ENCODE results near the gene NCAPG2. TPM values are rescaled to one million over a fixed set of nuclear protein-coding genes. Genes with fewer than 3 reads are reported as not detected.

NCAPG2 gene
- total RNA-seq (24.3 TPM), polyA plus RNA-seq (6.4 TPM)

GRCh38 chr7:158704524-158705233 is at the start of gene NCAPG2:
NCAPG2 (minus strand) TSS chr7:158704804; CDS start chr7:158701899, 2,905 bp downstream.
- Histone ChIP-seq H3K4me3 (ENCODE audit: low read depth, low read length) (peak within 1 kb of the TSS; percentile 90), H3K4me1 (ENCODE audit: insufficient read depth) (no peaks in the 10 kb centered on the region), H3K27ac (ENCODE audit: low read depth) (peak within 1 kb of the TSS; percentile 85), H3K36me3 (ENCODE audit: insufficient read depth) (no peaks in the 10 kb centered on the region)
- DNase-seq (ENCODE audit: extremely low spot score): peak; percentile 93
- WGBS: under 1% methylated on average over 78 of the region's 78 CpGs

- no peak overlapping the region for H3K4me3 ChIP-seq (ENCODE audit: low read depth, low read length)
- no peaks in the 10 kb centered on the region for H3K4me1 ChIP-seq (ENCODE audit: insufficient read depth)
- H3K36me3 ChIP-seq (ENCODE audit: insufficient read depth): peaks cover 4% of the 10 kb centered on the region
- 95% methylated on average over 5 of the region's 5 CpGs for WGBS
- no peak for DNase-seq (ENCODE audit: extremely low spot score)
- H3K27ac ChIP-seq (ENCODE audit: low read depth): no peak overlapping the region
Observed at GRCh38 chr7:158753900-158754299, 49.3 kb upstream of the NCAPG2 start.

GRCh38 chr7:158751751-158752150 is 47.1 kb upstream of the NCAPG2 start:
- no peak overlapping the region for H3K27ac ChIP-seq (ENCODE audit: low read depth)
- DNase-seq (ENCODE audit: extremely low spot score): no peak
- H3K36me3 ChIP-seq (ENCODE audit: insufficient read depth): peaks cover 5% of the 10 kb centered on the region
- no peaks in the 10 kb centered on the region for H3K4me1 ChIP-seq (ENCODE audit: insufficient read depth)
- no peak overlapping the region for H3K4me3 ChIP-seq (ENCODE audit: low read depth, low read length)
- 82% methylated on average over 3 of the region's 3 CpGs for whole genome bisulfite sequencing

GRCh38 chr7:158751199-158751598 is 46.6 kb upstream of the NCAPG2 start:
- no peak for DNase-seq (ENCODE audit: extremely low spot score)
- Histone ChIP-seq H3K27ac (ENCODE audit: low read depth) (no peak overlapping the region), H3K4me1 (ENCODE audit: insufficient read depth) (no peaks in the 10 kb centered on the region), H3K36me3 (ENCODE audit: insufficient read depth) (peaks cover 7% of the 10 kb centered on the region), H3K4me3 (ENCODE audit: low read depth, low read length) (no peak overlapping the region)
- WGBS: 86% methylated on average over 2 of the region's 2 CpGs

- H3K4me1 ChIP-seq (ENCODE audit: insufficient read depth): no peaks in the 10 kb centered on the region
- no peak overlapping the region for H3K27ac ChIP-seq (ENCODE audit: low read depth)
- 90% methylated on average over 3 of the region's 3 CpGs for WGBS
- H3K4me3 ChIP-seq (ENCODE audit: low read depth, low read length): no peak overlapping the region
- no peak for DNase-seq (ENCODE audit: extremely low spot score)
- peaks cover 7% of the 10 kb centered on the region for H3K36me3 ChIP-seq (ENCODE audit: insufficient read depth)
Observed at GRCh38 chr7:158750702-158751101, 46.1 kb upstream of the NCAPG2 start.

- peaks cover 7% of the 10 kb centered on the region for H3K36me3 ChIP-seq (ENCODE audit: insufficient read depth)
- H3K4me1 ChIP-seq (ENCODE audit: insufficient read depth): no peaks in the 10 kb centered on the region
- H3K4me3 ChIP-seq (ENCODE audit: low read depth, low read length): no peak overlapping the region
- DNase-seq (ENCODE audit: extremely low spot score): no peak
- 95% methylated on average over 9 of the region's 9 CpGs for WGBS
- no peak overlapping the region for H3K27ac ChIP-seq (ENCODE audit: low read depth)
Observed at GRCh38 chr7:158749396-158749795, 44.8 kb upstream of the NCAPG2 start.

- H3K27ac ChIP-seq (ENCODE audit: low read depth): no peak overlapping the region
- WGBS: 82% methylated on average over 10 of the region's 10 CpGs
- no peak for DNase-seq (ENCODE audit: extremely low spot score)
- H3K36me3 ChIP-seq (ENCODE audit: insufficient read depth): peaks cover 7% of the 10 kb centered on the region
- no peak overlapping the region for H3K4me3 ChIP-seq (ENCODE audit: low read depth, low read length)
- no peaks in the 10 kb centered on the region for H3K4me1 ChIP-seq (ENCODE audit: insufficient read depth)
Observed at GRCh38 chr7:158748335-158748734, 43.7 kb upstream of the NCAPG2 start.

GRCh38 chr7:158747408-158747807 is 42.8 kb upstream of the NCAPG2 start:
- no peaks in the 10 kb centered on the region for H3K4me1 ChIP-seq (ENCODE audit: insufficient read depth)
- H3K4me3 ChIP-seq (ENCODE audit: low read depth, low read length): no peak overlapping the region
- H3K27ac ChIP-seq (ENCODE audit: low read depth): no peak overlapping the region
- 94% methylated on average over 10 of the region's 10 CpGs for WGBS
- peaks cover 7% of the 10 kb centered on the region for H3K36me3 ChIP-seq (ENCODE audit: insufficient read depth)
- DNase-seq (ENCODE audit: extremely low spot score): no peak

GRCh38 chr7:158746957-158747356 is 42.4 kb upstream of the NCAPG2 start:
- Histone ChIP-seq H3K36me3 (ENCODE audit: insufficient read depth) (peaks cover 6% of the 10 kb centered on the region), H3K27ac (ENCODE audit: low read depth) (no peak overlapping the region), H3K4me1 (ENCODE audit: insufficient read depth) (no peaks in the 10 kb centered on the region), H3K4me3 (ENCODE audit: low read depth, low read length) (no peak overlapping the region)
- WGBS: 88% methylated on average over 9 of the region's 9 CpGs
- DNase-seq (ENCODE audit: extremely low spot score): no peak

GRCh38 chr7:158745057-158745715 is 40.6 kb upstream of the NCAPG2 start:
- DNase-seq (ENCODE audit: extremely low spot score): no peak
- WGBS: 80% methylated on average over 10 of the region's 10 CpGs
- Histone ChIP-seq H3K4me3 (ENCODE audit: low read depth, low read length) (no peak overlapping the region), H3K27ac (ENCODE audit: low read depth) (no peak overlapping the region), H3K4me1 (ENCODE audit: insufficient read depth) (no peaks in the 10 kb centered on the region), H3K36me3 (ENCODE audit: insufficient read depth) (peaks cover 6% of the 10 kb centered on the region)

GRCh38 chr7:158744070-158744469 is 39.5 kb upstream of the NCAPG2 start:
- H3K4me3 ChIP-seq (ENCODE audit: low read depth, low read length): no peak overlapping the region
- no peaks in the 10 kb centered on the region for H3K4me1 ChIP-seq (ENCODE audit: insufficient read depth)
- H3K27ac ChIP-seq (ENCODE audit: low read depth): no peak overlapping the region
- WGBS: 96% methylated on average over 4 of the region's 4 CpGs
- H3K36me3 ChIP-seq (ENCODE audit: insufficient read depth): peaks cover 6% of the 10 kb centered on the region
- no peak for DNase-seq (ENCODE audit: extremely low spot score)

- no peak for DNase-seq (ENCODE audit: extremely low spot score)
- Histone ChIP-seq H3K36me3 (ENCODE audit: insufficient read depth) (peaks cover 6% of the 10 kb centered on the region), H3K4me1 (ENCODE audit: insufficient read depth) (no peaks in the 10 kb centered on the region), H3K4me3 (ENCODE audit: low read depth, low read length) (no peak overlapping the region), H3K27ac (ENCODE audit: low read depth) (no peak overlapping the region)
- WGBS: 92% methylated on average over 17 of the region's 17 CpGs
Observed at GRCh38 chr7:158743219-158743618, 38.6 kb upstream of the NCAPG2 start.

GRCh38 chr7:158742065-158742821 is 37.6 kb upstream of the NCAPG2 start:
- no peak for DNase-seq (ENCODE audit: extremely low spot score)
- Histone ChIP-seq H3K4me1 (ENCODE audit: insufficient read depth) (no peaks in the 10 kb centered on the region), H3K4me3 (ENCODE audit: low read depth, low read length) (no peak overlapping the region), H3K36me3 (ENCODE audit: insufficient read depth) (peaks cover 6% of the 10 kb centered on the region), H3K27ac (ENCODE audit: low read depth) (no peak overlapping the region)
- 94% methylated on average over 19 of the region's 19 CpGs for WGBS

- Histone ChIP-seq H3K4me3 (ENCODE audit: low read depth, low read length) (no peak overlapping the region), H3K27ac (ENCODE audit: low read depth) (peak overlapping the region; percentile 54), H3K4me1 (ENCODE audit: insufficient read depth) (no peaks in the 10 kb centered on the region), H3K36me3 (ENCODE audit: insufficient read depth) (peaks cover 2% of the 10 kb centered on the region)
- WGBS: 87% methylated on average over 14 of the region's 14 CpGs
- DNase-seq (ENCODE audit: extremely low spot score): no peak
Observed at GRCh38 chr7:158741294-158741666, 36.7 kb upstream of the NCAPG2 start.
